ENCODE data around the gene TFDP1. TPM values are rescaled to one million over a fixed set of nuclear protein-coding genes. Genes with fewer than 3 reads are reported as not detected.

The TFDP1 gene
- total RNA-seq, 1 donor from 2014 or later: 15.8 TPM

GRCh38 chr13:113656831-113657671 is 72.5 kb downstream of the TFDP1 start:
- Histone ChIP-seq H3K36me3 (no peaks in the 10 kb centered on the region), H3K4me3 (no peak overlapping the region), H3K4me1 (no peaks in the 10 kb centered on the region), H3K27me3 (no peaks in the 10 kb centered on the region), H3K27ac (no peak overlapping the region), H3K9me3 (peaks cover 0 to 17% of the 10 kb centered on the region in 2 donors)
- no peak for TF ChIP-seq CTCF (IDR thresholded peaks at IDR 0.05)
- peak in 1 of 2 donors; percentile 50 for DNase-seq (ENCODE audit: low spot score in 2 of 2)
- intact Hi-C loops (cut with DNase I): no loop called here

GRCh38 chr13:113657851-113658741 is 73.5 kb downstream of the TFDP1 start, which contains the start of gene ATP4B:
Gene ATP4B, minus strand, starts transcription at chr13:113658198. Its CDS starts 54 bp downstream, at chr13:113658144.
- Histone ChIP-seq H3K27me3 (no peaks in the 10 kb centered on the region), H3K9me3 (peaks cover 0 to 18% of the 10 kb centered on the region in 2 donors), H3K4me3 (no peak within 1 kb of the TSS), H3K4me1 (no peaks in the 10 kb centered on the region), H3K27ac (no peak within 1 kb of the TSS), H3K36me3 (no peaks in the 10 kb centered on the region)
- DNase-seq (ENCODE audit: low spot score in 2 of 2): peak in 1 of 2 donors; percentile 51
- no peak for TF ChIP-seq CTCF (IDR thresholded peaks at IDR 0.05)
- intact Hi-C loops (cut with DNase I): no loop called here

GRCh38 chr13:113658836-113659235 is 74.3 kb downstream of the TFDP1 start:
- Histone ChIP-seq H3K4me3 (no peak overlapping the region), H3K4me1 (no peaks in the 10 kb centered on the region), H3K27me3 (no peaks in the 10 kb centered on the region), H3K9me3 (peaks cover 0 to 18% of the 10 kb centered on the region in 2 donors), H3K36me3 (no peaks in the 10 kb centered on the region), H3K27ac (no peak overlapping the region)
- intact Hi-C loops (cut with DNase I): no loop called here
- TF ChIP-seq CTCF (IDR thresholded peaks at IDR 0.05): no peak
- peak in 1 of 2 donors; percentile 58 for DNase-seq (ENCODE audit: low spot score in 2 of 2)

- Histone ChIP-seq H3K4me1 (no peaks in the 10 kb centered on the region), H3K36me3 (no peaks in the 10 kb centered on the region), H3K27ac (no peak overlapping the region), H3K27me3 (no peaks in the 10 kb centered on the region), H3K4me3 (no peak overlapping the region), H3K9me3 (peaks cover 0 to 18% of the 10 kb centered on the region in 2 donors)
- no peak for TF ChIP-seq CTCF (IDR thresholded peaks at IDR 0.05)
- intact Hi-C loops (cut with DNase I): no loop called here
- no peak for DNase-seq (ENCODE audit: low spot score in 2 of 2)
Measured at GRCh38 chr13:113659337-113659736, 74.8 kb downstream of the TFDP1 start.

GRCh38 chr13:113660066-113660465 is 75.5 kb downstream of the TFDP1 start:
- H3K9me3 ChIP-seq: peaks cover 0 to 18% of the 10 kb centered on the region in 2 donors
- DNase-seq (ENCODE audit: low spot score in 2 of 2): no peak
- no peak overlapping the region for H3K27ac ChIP-seq
- H3K4me3 ChIP-seq: no peak overlapping the region
- no peaks in the 10 kb centered on the region for H3K36me3 ChIP-seq
- intact Hi-C loops (cut with DNase I): no loop called here
- H3K27me3 ChIP-seq: no peaks in the 10 kb centered on the region
- TF ChIP-seq CTCF (IDR thresholded peaks at IDR 0.05): no peak
- no peaks in the 10 kb centered on the region for H3K4me1 ChIP-seq
